ENCODE data around the gene SDR9C7.
"Not testable (repeated sequence)": the region's sequence is repeated elsewhere in the genome, so short reads cannot be mapped to it uniquely, and the experiment has no call there.

Gene SDR9C7

DNA sequence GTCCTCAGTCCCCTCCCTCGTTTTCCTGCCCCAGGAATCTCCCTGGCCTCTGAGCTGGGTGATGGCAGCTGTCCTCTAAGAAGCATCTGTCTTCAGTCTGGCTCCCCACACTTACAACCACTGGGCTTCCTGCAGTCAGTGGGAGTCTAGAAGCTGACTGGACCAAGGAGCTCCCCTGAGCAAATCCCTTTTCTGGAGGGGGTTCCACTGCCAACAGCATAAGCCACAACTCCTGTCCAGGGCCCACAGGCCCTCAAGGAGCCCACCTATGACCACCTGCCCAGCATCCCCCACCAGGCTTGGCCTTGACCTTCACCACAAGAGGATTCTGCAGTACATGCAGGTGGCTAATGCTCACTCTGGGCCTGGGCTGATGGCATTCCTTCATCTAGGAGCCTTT lies 19.1 kb upstream of the SDR9C7 start:
- DNase-seq (ENCODE audit: low read depth) = no peak

DNA sequence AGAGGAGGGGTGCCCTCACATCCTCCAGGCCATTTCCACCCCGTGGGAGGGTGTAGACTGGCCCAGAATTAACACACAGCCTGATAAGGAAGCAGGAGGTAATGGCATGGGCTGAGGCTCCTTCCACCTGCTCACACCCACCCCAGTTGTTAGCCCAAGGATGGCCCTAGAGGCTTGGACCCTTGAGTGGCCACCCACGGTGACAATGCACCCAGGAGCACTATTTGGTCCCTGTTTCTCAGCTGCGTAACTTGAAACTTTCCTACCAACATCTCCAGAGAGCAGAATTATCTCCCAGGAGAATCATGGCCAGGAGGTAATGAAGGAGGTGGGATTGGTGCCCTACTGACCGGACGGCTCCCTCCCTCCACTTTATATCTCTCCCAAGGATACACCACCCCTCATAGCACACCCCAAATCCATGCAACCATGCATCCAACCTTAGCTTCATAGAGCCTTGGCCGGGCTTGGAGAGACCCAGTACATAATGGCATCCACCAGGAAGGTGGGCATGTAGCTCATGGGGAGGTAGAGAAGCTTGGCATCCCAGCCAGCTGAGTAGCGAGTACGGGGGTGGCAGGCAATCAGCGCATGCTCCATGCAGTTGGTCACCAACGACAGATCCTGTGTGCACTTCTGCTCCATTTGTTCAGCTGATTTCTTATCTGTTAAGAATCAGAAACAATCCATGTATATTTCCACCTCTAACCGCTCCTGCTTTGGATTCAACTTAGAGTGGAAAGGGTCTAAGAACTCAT lies 17.6 kb upstream of the SDR9C7 start:
- DNase-seq (ENCODE audit: low read depth) = no peak

DNA sequence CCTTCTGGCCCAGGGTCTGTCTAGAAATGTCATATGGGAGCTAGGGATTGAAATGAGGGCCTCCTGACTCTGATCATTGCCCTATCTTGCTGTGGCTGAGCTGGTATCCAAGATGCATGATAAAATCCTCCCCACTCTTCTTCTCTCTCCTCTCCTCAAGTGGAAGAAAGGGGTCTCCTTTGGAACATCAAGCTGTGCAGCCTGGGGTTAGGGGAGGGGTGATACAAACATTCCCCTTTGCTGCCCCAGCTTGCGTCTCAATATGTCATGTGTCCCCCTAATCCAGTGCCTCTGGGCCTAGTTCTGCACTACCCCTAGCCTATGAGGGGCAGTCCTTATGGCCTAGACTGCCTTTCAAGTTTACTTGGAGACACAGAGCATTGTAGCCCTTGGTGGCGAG lies 14.7 kb upstream of the SDR9C7 start:
- no peak for DNase-seq (ENCODE audit: low read depth)

DNA sequence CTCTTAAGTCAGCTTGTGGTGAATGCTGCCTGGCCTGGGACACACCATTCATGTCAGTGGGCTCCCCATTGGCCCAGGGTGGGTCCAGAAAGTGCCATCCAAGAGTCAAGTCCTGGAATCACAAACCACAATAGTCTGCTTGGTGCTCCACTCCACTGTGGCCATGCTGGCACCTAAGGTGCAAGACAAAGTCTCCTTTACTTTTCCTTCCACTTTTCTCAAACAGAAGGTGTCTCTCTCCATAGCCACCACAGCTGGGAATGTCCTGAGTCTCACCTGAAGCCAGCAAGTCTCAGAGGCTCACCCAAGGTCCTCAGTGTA lies 14.2 kb upstream of the SDR9C7 start:
- no peak for DNase-seq (ENCODE audit: low read depth)

DNA sequence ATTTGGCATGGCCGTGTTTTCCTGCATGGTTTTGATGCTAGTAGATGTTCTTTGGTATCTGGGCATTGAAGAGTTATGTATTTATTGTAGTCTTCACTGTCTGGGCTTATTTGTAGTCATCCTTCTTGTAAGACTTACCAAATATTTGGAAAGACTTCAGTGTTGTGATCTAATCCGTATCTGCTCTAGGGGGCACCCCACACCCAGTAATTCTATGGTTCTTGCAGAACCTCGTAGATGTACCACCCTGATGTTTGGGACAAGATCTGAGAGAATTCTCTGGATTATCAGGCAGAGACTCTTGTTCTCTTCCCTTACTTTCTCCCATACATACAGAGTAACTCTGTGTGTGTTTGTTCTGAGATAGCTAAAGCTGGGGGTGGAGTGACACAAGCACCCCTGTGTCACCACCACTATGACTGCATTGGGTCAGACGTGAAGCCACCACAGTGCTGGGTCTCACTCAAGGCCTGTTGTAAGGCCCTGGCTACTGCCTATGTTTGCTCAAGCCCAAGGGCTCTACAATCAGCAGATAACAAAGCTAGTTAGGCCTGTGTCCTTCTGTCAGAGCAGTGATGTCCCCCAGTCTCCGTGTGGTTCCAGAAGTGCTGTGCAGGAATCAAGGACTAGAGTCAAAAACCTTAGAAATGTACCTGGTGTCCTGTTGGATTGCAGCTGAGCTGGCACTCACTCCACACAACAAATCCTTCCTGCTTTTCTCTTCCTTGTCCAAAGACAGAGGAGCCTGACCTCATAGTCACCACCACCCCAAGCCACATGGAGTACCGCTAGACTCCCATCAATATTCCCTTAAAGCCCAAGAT lies 13.6 kb upstream of the SDR9C7 start:
- DNase-seq (ENCODE audit: low read depth) = no peak

DNA sequence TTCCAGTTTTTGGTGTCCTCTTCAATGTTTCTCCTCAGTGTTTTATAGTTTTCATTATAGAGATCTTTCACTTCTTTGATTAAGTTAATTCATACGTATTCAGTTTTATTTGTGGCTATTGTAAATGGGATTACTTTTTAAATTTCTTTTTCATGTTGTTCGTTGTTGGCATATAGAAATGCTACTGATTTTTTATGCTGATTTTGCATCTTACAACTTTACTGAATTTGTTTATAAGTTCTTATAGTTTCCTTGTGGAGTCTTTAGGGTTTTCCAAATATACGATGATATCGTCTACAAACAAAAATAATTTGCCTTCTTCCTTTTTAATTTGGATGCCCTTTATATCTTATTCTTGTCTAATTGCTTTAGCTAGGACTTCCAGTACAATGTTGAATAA lies 9.7 kb upstream of the SDR9C7 start:
- no peak for DNase-seq (ENCODE audit: low read depth)

DNA sequence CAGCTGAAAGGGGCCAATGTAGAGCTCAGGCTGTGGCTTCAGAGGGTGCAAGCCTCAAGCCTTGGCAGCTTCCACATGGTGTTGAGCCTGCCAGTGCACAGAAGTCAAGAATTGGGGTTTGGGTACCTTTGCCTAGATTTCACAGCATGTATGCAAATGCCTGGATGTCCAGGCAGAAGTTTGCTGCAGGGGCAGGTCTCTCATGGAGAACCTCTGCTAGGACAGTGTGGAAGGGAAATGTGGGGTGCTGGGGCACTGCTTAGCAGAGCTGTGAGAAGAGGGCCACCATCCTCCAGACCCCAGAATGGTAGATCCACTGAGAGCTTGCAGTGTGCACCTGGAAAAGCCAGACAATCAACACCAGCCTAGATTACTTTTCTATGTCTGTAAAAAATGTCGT lies 9.2 kb upstream of the SDR9C7 start:
- DNase-seq (ENCODE audit: low read depth) = not testable (repeated sequence)

DNA sequence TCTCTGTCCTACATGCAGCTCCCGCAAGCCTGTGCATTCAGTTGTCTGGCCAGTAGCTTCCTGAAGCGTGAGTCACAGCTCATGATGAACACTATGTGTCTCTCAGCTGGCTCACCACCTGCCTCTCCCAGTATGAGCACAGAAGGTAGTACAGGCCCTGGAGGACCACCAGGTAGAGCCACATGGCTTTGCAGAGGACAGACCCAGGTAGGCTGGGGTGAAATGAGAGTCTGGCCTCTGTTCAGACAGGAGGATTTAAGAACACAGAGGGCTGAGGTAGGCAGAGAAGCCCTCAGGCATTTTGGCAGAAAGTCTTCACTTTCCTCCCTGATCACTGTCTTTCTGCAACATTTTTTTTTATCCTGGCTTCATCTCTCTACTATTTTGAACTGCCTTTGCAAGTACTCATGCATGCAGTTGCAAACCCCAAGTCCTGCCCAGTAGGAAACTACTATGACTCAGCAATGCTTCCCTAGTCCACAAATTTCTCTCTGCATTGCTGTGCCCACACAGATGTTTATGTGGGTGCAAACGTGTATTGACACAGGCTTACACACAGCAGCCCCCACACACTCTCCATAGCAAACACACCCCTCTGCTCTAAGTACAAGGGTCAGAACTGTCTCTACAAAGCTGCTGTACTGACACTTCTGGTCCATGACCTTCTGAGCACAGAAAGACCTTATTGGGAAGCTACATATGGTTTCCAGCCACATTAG lies 7.2 kb upstream of the SDR9C7 start:
- DNase-seq (ENCODE audit: low read depth) = no peak

DNA sequence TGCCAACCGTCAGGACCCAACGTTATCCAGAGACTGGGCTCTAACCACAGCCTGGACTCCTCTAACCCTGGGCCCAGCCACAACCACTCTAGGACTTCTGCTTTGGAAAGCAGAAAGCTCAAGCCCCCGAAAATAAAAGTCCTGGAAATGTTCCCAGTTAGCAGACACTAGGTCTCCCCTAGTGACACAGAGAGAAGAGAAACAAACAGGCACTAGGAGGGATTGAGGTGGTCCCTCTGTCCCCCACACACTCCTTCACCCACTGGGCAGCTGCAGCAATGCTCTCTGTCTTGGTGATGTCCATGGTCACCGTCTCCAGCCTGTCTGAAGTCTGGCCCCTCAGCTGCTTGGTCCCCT lies 6.7 kb upstream of the SDR9C7 start:
- not testable (repeated sequence) for DNase-seq (ENCODE audit: low read depth)

DNA sequence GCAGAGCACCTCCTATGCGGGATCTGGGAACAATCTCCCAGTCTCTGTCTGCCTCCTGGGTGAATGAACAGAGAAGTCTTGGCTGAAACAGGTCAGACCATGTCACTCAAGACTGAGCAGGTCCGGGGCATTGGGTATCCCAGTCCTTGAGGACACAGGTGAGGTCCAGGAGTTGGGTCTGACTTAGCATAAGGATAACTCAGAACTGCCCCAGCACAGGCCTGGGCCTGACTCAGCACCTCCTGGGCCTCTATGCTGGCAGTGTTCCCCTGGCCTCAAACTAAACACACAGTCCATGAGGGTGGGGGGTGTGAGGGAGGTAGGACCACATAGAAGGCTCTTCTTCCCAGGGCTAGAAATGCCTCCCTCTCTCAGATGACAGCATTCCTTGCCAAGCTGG lies 1.5 kb upstream of the SDR9C7 start:
- DNase-seq (ENCODE audit: low read depth) = no peak

DNA sequence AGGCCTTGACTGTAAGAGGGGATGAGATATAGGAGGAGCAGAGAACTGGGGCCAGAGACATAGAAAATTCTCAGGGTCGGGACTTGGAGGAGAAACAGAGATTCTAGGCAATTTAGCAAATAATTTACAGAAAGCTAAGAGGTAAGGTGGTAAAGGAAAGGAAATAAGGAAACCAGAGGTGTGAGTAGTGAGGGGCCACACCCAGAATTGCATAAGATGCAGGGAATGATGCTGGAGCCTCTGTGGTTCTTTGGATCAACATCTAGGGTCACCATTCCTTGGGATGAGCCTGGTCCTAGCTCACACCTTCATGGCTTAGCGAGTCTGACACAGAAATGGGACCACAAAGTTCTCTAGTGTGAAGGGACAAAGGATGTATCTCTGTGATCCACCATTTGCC lies 949 bp upstream of the SDR9C7 start:
- no peak for DNase-seq (ENCODE audit: low read depth)

DNA sequence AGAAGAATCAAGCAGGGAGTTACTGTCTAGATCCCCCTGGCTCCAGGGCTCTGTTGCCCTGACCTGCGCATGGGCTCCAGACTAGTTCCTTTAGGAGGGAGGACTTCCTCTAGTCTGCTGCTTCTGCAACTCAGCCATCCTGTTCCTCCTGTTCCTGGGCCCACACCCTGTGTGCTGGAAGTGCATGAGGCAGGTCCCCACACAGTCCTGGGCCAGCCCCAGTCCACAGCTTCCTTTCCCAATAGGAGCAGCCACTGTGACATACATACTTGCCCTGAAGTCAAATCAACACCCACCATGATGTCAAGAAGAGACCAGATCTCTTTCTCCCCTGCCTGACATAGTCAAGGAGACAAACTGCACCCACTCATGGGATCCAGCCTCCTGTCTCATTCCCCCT lies 1.3 kb downstream of the SDR9C7 start:
- DNase-seq (ENCODE audit: low read depth) = no peak

DNA sequence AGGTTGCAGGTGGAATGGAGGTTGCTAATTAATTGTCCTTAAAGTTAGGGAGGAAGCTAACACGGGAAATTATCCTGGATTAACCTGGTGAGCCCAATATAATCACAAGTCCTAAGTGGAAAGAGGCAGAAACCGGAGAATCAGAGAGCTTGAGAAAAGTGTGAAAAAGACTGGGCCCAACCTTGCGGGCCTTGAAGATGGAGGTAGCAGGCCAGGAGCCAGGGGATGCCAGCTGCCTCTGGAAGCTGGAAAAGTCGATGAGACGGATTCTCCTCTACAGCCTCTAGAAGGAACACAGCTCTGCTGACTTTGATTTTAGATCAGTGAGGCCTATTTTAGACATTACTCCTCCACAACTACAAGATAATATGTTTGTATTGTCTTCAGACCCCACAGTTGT lies 2.1 kb downstream of the SDR9C7 start:
- DNase-seq (ENCODE audit: low read depth) = no peak

DNA sequence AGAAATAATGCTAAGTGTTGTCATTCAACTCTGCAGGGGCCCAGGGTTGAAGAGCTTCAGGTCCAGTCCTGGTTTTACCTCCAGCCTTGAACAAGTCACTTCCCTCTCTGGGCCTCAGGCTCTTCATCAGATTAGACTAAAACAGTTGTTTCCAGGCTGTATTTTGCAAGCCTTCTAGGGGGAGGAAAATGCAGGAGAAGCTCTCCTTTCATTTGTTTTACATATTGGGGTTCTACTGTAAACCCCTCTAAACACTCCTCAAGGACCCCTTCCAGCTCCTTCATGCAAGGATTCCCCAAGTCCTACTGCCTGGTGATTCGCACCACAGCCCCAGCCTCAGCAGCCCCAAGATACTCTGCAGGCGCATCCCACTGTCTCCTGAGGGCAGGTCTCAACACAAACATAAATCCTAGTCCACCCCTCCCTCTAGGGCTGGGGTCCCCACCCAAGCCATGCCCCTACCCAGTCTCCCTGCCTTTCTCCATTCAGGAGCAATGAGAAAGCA lies 2.7 kb downstream of the SDR9C7 start:
- DNase-seq (ENCODE audit: low read depth) = no peak

DNA sequence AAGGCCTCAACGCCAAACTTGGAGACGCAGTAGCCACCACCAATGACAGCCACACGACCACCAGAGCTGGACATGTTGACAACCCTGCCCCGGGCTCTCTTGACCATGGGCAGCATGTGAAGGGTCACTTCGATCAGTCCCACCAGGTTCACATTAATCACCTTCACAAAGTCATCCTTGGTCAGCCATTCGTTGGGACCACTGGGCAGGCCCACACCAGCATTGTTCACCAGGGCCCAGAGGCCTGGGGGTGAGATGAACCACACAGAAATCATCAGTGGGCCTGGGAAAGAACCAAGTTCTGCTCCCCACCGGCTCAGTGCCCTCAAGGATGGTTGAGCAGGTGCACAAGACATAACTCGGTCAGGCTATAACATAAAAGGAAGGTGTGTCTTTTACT lies 4.0 kb downstream of the SDR9C7 start:
- no peak for DNase-seq (ENCODE audit: low read depth)

DNA sequence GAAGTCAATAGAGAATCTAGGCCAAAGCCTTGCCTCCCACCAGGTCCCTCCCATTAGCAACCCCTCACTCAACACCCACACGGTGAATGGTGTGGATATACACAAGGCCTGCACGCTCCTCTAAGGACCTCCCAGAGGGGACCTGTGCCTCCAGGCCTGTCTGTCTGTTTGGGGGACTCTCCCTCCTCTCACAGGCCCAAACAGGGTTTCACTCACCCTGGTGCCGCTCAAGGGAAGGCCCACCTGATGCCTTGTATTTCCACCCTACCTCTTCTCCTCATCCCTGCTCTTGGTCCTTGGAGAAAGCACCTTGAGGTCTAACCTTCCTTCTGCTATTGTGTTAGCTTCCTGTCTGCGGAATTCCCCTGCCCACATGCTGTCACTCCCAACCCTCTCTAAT lies 4.4 kb downstream of the SDR9C7 start:
- no peak for DNase-seq (ENCODE audit: low read depth)

DNA sequence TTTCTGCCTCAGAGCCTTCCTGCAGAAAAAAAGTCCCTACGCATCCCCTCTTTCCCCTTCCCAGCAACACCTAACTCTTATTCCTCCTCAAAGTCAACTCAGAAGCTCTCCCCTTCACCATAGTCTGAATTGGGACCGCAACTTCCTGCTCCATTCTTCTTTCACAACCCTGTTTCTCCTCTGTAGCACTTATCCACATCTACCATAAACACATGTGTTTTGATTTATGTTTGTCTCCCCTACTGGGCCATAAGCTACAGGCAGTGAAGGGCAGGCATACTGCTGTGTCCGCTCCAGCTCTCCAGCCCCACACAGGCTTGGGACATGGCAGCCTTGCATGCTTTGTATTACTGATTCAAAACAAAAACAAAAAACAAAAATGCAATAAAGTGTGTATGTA lies 5.9 kb downstream of the SDR9C7 start:
- DNase-seq (ENCODE audit: low read depth) = no peak

DNA sequence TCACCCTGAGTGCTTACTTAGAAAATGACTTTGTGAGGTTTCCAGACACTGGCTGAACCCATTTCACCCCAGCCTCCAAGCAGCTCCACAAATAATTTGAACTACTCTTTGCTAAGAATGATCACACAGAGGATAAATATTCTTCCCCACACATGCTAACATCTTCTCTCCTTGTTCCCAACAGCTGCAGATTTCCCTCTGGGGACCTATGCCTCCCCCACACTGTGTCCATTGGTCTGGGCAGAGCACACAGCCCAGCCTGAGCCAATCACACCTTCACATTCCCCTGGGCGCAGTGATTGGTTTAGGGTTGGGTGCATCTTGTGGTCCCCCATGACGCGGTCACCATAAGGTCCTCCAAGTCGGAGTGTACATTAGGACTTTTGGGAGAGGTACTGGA lies 6.9 kb downstream of the SDR9C7 start:
- DNase-seq (ENCODE audit: low read depth) = no peak

DNA sequence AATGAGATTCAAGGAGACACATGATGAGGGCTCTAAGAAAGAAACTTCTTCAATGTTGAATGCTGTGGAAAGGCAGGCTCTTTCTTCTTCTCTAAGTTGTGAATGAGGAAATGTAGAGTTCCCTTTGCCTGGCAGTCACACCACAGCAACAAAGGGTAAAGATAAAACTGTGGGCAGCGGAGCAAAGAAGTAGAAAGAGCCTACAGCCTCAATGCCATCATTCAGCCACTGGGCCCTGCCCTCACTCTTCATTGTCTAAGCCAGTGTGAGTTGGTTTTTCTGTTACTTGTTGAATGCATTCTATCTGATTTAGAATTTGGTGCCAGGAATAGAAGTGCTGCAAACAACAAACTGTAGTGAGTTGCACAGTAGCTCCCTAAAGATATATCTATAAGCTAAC lies 12.2 kb downstream of the SDR9C7 start:
- DNase-seq (ENCODE audit: low read depth) = no peak

DNA sequence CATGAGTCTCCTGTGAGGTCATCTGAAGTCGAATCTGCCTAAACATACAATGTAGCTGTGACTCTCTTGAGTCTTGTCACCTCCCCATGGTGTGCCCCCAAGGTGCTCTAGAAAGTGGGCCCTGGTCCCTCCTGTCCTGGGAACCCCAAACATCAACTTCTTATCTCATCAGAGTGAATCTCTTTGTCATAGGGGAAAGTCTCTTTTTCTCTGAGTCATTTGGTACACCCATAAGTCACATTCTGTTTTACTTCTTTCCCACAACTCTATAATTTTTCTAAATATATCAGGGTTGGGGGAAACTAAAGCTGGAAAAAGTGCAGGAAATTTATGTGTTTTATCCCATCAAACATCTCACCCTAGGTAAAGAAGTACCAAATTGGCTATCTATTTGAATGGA lies 12.9 kb downstream of the SDR9C7 start:
- no peak for DNase-seq (ENCODE audit: low read depth)

DNA sequence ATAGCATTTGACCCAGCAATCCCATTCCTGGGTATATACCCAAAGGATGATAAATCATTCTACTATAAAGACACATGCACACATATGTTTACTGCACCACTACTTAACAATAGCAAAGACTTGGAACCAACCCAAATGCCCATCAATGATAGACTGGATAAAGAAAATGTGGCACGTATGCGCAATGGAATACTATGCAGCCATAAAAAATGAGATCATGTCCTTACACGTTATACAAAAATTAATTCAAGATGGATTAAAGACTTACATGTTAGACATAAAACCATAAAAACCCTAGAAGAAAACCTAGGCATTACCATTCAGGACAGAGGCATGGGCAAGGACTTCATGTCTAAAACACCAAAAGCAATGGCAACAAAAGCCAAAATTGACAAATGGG lies 16.1 kb downstream of the SDR9C7 start:
- DNase-seq (ENCODE audit: low read depth) = not testable (repeated sequence)

DNA sequence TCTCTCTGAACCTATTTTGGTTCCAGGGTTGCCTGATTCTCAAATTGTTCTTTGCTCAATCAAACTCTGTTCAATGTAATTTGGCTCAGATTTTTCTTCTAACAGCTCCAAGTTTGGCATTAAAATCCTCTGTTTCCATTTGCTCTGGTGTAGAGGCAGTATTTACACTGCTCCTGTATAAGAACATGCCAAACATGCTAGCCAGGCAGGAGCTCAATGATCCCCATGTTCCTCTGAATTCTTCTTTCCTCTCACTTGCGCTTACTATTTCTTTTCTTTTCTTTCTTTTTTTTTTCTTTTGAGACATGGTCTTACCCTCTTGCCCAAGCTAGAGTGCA lies 17.2 kb downstream of the SDR9C7 start:
- DNase-seq (ENCODE audit: low read depth) = no peak

DNA sequence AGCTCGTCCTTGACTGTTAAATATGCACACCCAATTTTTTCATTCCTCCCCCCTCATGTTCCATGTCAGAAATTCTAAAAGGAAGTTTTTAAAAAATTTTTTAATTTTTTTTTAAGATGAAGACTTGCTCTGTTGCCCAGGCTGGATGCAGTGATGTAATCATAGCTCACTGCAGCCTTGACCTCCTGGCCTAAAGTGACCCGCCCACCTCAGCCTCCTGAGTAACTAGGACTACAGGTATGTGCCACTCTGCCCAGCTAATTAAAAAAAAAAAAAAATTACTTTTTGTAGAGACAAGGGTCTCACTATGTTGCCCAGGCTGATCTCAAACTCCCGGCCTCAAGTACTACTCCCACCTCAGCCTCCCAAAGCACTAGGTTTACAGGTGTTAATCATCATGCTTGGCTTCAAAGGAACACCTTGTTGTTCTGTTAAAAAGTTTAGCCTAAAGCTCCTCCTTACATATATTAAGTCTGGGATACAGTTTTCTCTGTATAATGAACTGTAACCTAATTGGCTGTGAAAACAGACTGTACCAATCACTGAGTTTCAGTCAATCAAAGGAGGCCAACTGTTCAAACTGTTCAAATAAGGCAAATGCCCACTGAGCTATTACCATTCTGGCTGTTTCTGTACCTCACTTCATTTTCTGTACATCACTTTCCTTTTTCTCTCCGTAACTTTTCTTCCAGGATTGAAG lies 17.8 kb downstream of the SDR9C7 start:
- DNase-seq (ENCODE audit: low read depth) = no peak
